Tibial artery (tissue), 4 donors: ENCODE results near the gene TACR2.

Experiments
- DNase-seq, 2 donors: peaks; one replicate each; pipeline ENCODE4 v3.0.0-alpha.2; 2019
- H3K27ac ChIP-seq, 2 donors: fragments of 200-600 bp; sonication (generic) in 1 of 2; 1 replicate in 1 of 2; 2 replicates in 1 of 2; pipeline ENCODE4 v1.5.1; 2018 to 2019; ENCODE audit warnings: mild to moderate bottlenecking in 1 of 2
- H3K27me3 ChIP-seq, 2 donors: fragments of 200-600 bp; sonication (generic) in 1 of 2; one replicate each; pipeline versions ENCODE4 v1.5.1 to v1.6.0; 2016 to 2019
- H3K36me3 ChIP-seq, 3 donors: fragments of 200-600 bp; sonication (generic) in 2 of 3; one replicate each; pipeline ENCODE4 v1.5.1; 2016 to 2019; ENCODE audit warnings: mild to moderate bottlenecking in 2 of 3
- H3K4me1 ChIP-seq, 4 donors: fragments of 200-600 bp; sonication (generic) in 2 of 4; 1 replicate in 3 of 4; 2 replicates in 1 of 4; pipeline ENCODE4 v1.5.1; 2016 to 2019
- H3K4me3 ChIP-seq, 2 donors: fragments of 200-600 bp; sonication (generic) in 1 of 2; 1 replicate in 1 of 2; 2 replicates in 1 of 2; pipeline ENCODE4 v1.5.1; 2018 to 2019; ENCODE audit warnings: mild to moderate bottlenecking in 2 of 2
- H3K9me3 ChIP-seq, 3 donors: fragments of 200-600 bp; sonication (generic) in 1 of 3; one replicate each; pipeline ENCODE4 v1.5.1; 2016 to 2019
- intact Hi-C: fragments of 100-400 bp; cut with DNase I; formaldehyde crosslinking; loops from one replicate; pipeline ENCODE4 v1.15.0; 2023; ENCODE audit warnings: low total_unique reads
- TF ChIP-seq, protein P1 (sequence below), 2 experiments: fragments of 200-600 bp in 1 of 2; fragments of 450-650 bp in 1 of 2; IDR thresholded peaks; one replicate each; pipeline ENCODE4 v1.5.1; 2017 to 2019; ENCODE audit warnings: antibody characterized with exemption in 2 of 2, mild to moderate bottlenecking in 1 of 2, moderate library complexity in 1 of 2

TACR2 gene

DNA sequence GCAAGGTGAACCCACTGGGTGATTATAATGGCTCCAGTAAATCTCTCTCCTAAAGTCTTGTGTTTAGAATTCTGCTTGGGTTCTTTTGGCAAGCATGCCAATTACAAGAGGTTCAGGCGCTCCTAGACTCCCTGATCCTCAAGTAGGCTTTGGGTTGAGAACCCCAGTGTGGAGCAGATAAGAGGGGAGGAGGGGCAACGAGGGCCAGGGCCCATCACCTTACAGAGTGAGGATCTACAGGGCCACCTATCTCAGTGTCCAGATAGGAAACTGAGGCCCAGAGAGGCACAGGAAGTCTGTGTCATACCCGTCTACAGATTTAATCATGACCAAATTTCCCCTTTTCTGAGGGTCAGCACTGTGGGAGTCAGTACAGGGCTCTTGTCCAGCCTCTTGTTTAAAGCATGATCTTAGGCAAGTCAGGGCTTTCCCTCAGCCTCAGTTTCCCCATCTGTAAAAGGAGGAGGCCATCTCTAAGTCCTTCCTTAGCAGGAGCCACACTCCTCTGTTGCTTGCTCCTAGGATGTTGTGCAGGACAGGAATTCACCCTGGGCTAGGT lies 4.4 kb downstream of the TACR2 start:
- TF ChIP-seq, protein P1, sequence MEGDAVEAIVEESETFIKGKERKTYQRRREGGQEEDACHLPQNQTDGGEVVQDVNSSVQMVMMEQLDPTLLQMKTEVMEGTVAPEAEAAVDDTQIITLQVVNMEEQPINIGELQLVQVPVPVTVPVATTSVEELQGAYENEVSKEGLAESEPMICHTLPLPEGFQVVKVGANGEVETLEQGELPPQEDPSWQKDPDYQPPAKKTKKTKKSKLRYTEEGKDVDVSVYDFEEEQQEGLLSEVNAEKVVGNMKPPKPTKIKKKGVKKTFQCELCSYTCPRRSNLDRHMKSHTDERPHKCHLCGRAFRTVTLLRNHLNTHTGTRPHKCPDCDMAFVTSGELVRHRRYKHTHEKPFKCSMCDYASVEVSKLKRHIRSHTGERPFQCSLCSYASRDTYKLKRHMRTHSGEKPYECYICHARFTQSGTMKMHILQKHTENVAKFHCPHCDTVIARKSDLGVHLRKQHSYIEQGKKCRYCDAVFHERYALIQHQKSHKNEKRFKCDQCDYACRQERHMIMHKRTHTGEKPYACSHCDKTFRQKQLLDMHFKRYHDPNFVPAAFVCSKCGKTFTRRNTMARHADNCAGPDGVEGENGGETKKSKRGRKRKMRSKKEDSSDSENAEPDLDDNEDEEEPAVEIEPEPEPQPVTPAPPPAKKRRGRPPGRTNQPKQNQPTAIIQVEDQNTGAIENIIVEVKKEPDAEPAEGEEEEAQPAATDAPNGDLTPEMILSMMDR (IDR thresholded peaks at IDR 0.05), result no peak
- Histone ChIP-seq H3K4me3 (no peak overlapping the region), H3K27ac (peak overlapping the region; percentile 56 to 64), H3K9me3 (no peaks in the 10 kb centered on the region), H3K27me3 (no peaks in the 10 kb centered on the region), H3K4me1 (peaks cover 8 to 35% (median 26%) of the 10 kb centered on the region in 4 donors), H3K36me3 (no peaks in the 10 kb centered on the region)
- intact Hi-C loops, result loop anchor here (10.0 kb wide), 1 partner anchor 222 kb away; the partner anchor contains the start of gene FAM241B
- DNase-seq, result no peak

DNA sequence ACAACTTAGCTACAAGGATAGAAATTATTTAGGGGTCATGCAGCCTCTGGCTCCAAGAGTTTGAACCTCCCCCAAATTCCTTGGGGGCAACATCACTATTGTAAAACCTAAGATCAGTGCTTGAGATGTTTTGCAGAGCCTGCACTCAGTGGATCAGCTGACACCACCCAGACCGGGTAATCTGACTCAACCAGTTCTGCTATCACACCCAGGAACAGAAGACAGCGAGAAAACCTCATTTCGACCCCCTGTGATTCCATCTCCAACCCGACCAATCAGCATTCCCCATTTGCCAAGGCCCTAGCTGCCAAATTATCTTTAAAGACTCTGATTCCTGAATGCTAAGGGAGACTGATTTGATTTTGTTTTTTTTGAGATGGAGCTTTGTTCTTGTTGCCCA lies 5.2 kb downstream of the TACR2 start:
- intact Hi-C loops, result loop anchor here (10.0 kb wide), 1 partner anchor 223 kb away; the partner anchor contains the start of gene FAM241B
- no peak overlapping the region for H3K4me3 ChIP-seq
- TF ChIP-seq, protein P1 (IDR thresholded peaks at IDR 0.05), result no peak
- DNase-seq, result no peak
- no peaks in the 10 kb centered on the region for H3K9me3 ChIP-seq
- H3K4me1 ChIP-seq, result peaks cover 8 to 35% (median 31%) of the 10 kb centered on the region in 4 donors
- H3K27me3 ChIP-seq, result no peaks in the 10 kb centered on the region
- peak overlapping the region in 1 of 2 donors; percentile 12 for H3K27ac ChIP-seq
- no peaks in the 10 kb centered on the region for H3K36me3 ChIP-seq

DNA sequence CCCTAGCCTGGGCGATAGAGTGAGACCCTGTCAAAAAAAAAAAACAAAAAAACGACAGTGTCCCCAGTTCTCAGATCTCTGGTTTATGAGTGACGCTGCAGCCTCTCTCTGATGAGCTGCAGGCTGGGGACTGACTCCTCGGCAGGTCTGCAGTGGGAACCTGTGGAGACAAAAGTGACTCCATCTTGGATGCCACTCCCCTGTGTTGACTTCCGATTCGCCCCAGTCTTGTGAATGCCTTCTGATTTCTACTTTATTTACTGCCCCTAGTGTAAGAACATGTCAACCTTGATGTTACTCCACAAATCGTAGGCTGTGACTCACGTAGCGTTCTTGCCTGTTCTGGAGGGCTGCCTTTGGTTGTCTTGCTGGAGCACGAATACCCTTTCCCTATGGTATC lies 6.2 kb downstream of the TACR2 start:
- Histone ChIP-seq H3K27me3 (no peaks in the 10 kb centered on the region), H3K36me3 (no peaks in the 10 kb centered on the region), H3K9me3 (no peaks in the 10 kb centered on the region), H3K4me1 (peaks cover 8 to 41% (median 38%) of the 10 kb centered on the region in 4 donors), H3K4me3 (no peak overlapping the region), H3K27ac (peak overlapping the region; percentile 12 to 40)
- TF ChIP-seq, protein P1 (IDR thresholded peaks at IDR 0.05), result no peak
- DNase-seq, result no peak
- intact Hi-C loops, result loop anchor here (10.0 kb wide), 1 partner anchor 224 kb away; the partner anchor contains the start of gene FAM241B

DNA sequence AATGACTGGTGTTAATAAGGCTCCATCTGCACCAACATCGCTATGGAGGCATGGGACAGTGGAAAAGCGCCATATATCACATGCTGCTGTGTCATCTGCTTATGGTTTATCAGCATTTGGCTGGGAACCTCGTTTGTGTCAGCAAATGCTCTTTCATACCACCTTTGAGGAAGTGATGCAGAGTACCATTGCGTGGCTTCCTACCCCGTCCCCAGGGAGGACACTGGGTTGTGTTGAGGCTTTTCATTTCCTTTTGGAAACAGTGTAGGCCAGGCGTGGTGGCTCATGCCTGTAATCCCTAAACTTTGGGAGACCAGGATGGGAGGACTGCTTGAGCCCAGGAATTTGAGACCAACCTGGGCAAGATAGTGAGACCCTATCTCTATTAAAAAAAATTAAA lies 6.8 kb downstream of the TACR2 start:
- no peaks in the 10 kb centered on the region for H3K36me3 ChIP-seq
- DNase-seq, result peak; percentile 61 to 80
- peak overlapping the region; percentile 40 to 88 for H3K27ac ChIP-seq
- no peaks in the 10 kb centered on the region for H3K9me3 ChIP-seq
- intact Hi-C loops, result loop anchor here (10.0 kb wide), 1 partner anchor 225 kb away; the partner anchor contains the start of gene FAM241B
- TF ChIP-seq, protein P1 (IDR thresholded peaks at IDR 0.05), result no peak
- H3K27me3 ChIP-seq, result no peaks in the 10 kb centered on the region
- H3K4me3 ChIP-seq, result no peak overlapping the region
- H3K4me1 ChIP-seq, result peaks cover 8 to 46% (median 40%) of the 10 kb centered on the region in 4 donors

DNA sequence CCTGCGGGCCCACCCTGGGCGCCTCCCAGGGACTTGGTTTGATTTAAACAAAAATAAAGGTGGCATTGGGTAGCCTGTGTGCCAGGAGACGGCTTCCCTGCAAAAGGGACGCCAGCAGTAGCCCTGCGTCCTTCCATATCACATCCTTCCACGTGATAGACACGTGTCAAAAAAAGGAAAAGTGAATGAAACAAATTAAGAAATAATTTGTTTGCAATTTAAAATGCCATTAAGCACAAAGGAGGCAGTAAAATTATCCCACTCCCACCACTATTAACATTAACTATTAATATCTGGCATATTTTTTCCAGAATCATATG lies 7.6 kb downstream of the TACR2 start:
- intact Hi-C loops, result no loop called here
- H3K36me3 ChIP-seq, result peaks cover 0 to 8% (median 0%) of the 10 kb centered on the region in 3 donors
- H3K4me1 ChIP-seq, result peaks cover 8 to 49% (median 40%) of the 10 kb centered on the region in 4 donors
- H3K27ac ChIP-seq, result peak overlapping the region; percentile 83 to 88
- TF ChIP-seq, protein P1 (IDR thresholded peaks at IDR 0.05), result no peak
- H3K4me3 ChIP-seq, result peak overlapping the region; percentile 49 to 56
- H3K9me3 ChIP-seq, result no peaks in the 10 kb centered on the region
- no peak for DNase-seq
- no peaks in the 10 kb centered on the region for H3K27me3 ChIP-seq
